Measurements from ENCODE around the gene TINAGL1.

The TINAGL1 gene

GRCh38 chr1:31628931-31629556 is 52.7 kb downstream of the TINAGL1 start:
- DNase-seq: no peak

- no peak for DNase-seq
These were observed 56.3 kb downstream of the TINAGL1 start for GRCh38 chr1:31632649-31633048.

- no peak for DNase-seq
These were observed 56.8 kb downstream of the TINAGL1 start for GRCh38 chr1:31633117-31633516.
